ENCODE measurements around the gene ABHD6. TPM values are rescaled to one million over a fixed set of nuclear protein-coding genes. Genes with fewer than 3 reads are reported as not detected.

ABHD6 gene
- total RNA-seq, 1 donor from 2014 or later: 3.9 TPM

DNA sequence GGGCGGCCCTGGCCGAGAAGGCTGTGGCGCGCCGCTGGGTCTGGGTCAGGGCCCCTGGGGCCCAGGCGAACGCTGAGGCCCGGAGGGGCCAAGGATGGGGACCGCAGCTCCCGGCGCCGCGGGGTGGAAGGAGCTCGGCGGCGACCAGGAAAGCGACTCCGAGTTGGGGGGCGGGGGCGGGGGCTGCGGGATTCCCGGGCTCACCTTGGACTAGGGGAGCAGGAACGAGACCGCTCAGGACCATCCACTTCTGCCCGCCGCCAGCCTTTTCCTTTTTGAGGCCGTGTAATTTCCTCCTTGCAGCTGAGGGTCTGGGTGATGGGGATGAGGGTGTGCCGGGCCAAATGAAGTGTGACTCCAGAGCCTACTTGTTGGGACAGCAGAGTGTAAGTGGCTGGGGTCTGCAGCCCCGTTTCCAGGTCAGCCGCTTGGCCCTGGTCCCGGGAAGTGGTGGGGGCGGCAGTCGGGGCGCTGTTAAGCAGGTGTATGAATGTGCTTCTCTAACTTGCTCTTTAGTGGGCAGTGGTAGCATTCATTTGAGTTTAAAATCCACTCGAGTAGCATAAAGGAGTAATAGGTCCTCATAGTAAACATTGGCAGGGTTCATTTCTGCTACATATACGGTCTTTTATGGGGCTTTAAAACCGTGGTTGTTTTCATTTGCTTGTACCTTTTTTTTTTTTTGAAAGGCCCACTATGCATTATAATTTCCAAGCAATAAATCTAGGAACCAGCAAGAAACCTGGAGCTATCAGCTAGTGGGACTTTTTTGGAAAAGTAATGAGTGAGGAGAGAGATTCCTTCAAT is 95.8 kb downstream of the ABHD6 start:
- Histone ChIP-seq H2AFZ (ENCODE audit: low read depth, low read length) (peak overlapping the region; percentile 36), H3K79me2 (ENCODE audit: insufficient read depth, low read length) (peaks cover 39% of the 10 kb centered on the region), H3K9ac (ENCODE audit: low read length) (peak overlapping the region; percentile 87), H3K4me1 (ENCODE audit: insufficient read depth, low read length) (peaks cover 24% of the 10 kb centered on the region), H4K20me1 (ENCODE audit: insufficient read depth, low read length) (peaks cover 5% of the 10 kb centered on the region), H3K4me2 (ENCODE audit: low read length) (peak overlapping the region; percentile 97), H3K9me3 (ENCODE audit: insufficient read depth, low read depth, low read length) (no peaks in the 10 kb centered on the region), H3K27me3 (ENCODE audit: insufficient read depth, low read length) (no peaks in the 10 kb centered on the region), H3K27ac (ENCODE audit: low read depth, low read length) (peak overlapping the region; percentile 54), H3K36me3 (ENCODE audit: insufficient read depth, low read length) (no peaks in the 10 kb centered on the region), H3K4me3 (ENCODE audit: insufficient read depth, low read depth, low read length) (peak overlapping the region; percentile 79)
- Mint-ChIP-seq H3K4me3 (ENCODE audit: unreplicated experiment) (peak overlapping the region; percentile 99), H3K4me1 (ENCODE audit: low read depth, unreplicated experiment) (peaks cover 18% of the 10 kb centered on the region), H3K36me3 (ENCODE audit: low read depth, unreplicated experiment) (no peaks in the 10 kb centered on the region), H3K27me3 (ENCODE audit: low read depth, unreplicated experiment) (peaks cover 5% of the 10 kb centered on the region), H3K27ac (ENCODE audit: unreplicated experiment) (no peak overlapping the region), H3K9me3 (ENCODE audit: unreplicated experiment) (no peaks in the 10 kb centered on the region)
- DNase-seq (ENCODE audit: low read depth) (no peak), FAIRE-seq (no peak)
- TF ChIP-seq EZH2 (IDR thresholded peaks at IDR 0.05; ENCODE audit: insufficient read depth, low read length): no peak
- TF ChIP-seq, protein P1, sequence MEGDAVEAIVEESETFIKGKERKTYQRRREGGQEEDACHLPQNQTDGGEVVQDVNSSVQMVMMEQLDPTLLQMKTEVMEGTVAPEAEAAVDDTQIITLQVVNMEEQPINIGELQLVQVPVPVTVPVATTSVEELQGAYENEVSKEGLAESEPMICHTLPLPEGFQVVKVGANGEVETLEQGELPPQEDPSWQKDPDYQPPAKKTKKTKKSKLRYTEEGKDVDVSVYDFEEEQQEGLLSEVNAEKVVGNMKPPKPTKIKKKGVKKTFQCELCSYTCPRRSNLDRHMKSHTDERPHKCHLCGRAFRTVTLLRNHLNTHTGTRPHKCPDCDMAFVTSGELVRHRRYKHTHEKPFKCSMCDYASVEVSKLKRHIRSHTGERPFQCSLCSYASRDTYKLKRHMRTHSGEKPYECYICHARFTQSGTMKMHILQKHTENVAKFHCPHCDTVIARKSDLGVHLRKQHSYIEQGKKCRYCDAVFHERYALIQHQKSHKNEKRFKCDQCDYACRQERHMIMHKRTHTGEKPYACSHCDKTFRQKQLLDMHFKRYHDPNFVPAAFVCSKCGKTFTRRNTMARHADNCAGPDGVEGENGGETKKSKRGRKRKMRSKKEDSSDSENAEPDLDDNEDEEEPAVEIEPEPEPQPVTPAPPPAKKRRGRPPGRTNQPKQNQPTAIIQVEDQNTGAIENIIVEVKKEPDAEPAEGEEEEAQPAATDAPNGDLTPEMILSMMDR (IDR thresholded peaks at IDR 0.05; ENCODE audit: insufficient read depth, low read depth, low read length): no peak

DNA sequence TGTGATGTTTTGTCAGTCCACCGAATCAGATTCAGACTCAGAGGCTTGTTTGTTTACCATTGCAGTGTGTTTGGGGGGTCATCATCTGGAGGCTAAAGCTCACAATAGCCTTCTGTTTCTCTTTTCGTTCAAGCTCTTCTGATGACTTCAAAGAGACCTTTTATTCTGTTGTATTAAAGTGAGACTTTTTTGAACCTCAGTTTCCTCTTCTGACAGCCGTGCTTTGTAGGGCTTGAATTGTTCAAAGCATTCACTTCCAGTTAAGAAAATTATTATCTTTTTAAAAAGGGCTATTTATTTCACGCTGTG is 96.4 kb downstream of the ABHD6 start:
- H3K9me3 ChIP-seq (ENCODE audit: insufficient read depth, low read depth, low read length): no peaks in the 10 kb centered on the region
- peak overlapping the region; percentile 99 for H3K4me3 Mint-ChIP-seq (ENCODE audit: unreplicated experiment)
- TF ChIP-seq, protein P1 (IDR thresholded peaks at IDR 0.05; ENCODE audit: insufficient read depth, low read depth, low read length): no peak
- TF ChIP-seq EZH2 (IDR thresholded peaks at IDR 0.05; ENCODE audit: insufficient read depth, low read length): no peak
- FAIRE-seq (no peak), DNase-seq (ENCODE audit: low read depth) (no peak)
- H2AFZ ChIP-seq (ENCODE audit: low read depth, low read length): no peak overlapping the region
- no peak overlapping the region for H3K27ac Mint-ChIP-seq (ENCODE audit: unreplicated experiment)
- peaks cover 39% of the 10 kb centered on the region for H3K79me2 ChIP-seq (ENCODE audit: insufficient read depth, low read length)
- no peak overlapping the region for H3K27ac ChIP-seq (ENCODE audit: low read depth, low read length)
- H3K36me3 ChIP-seq (ENCODE audit: insufficient read depth, low read length): no peaks in the 10 kb centered on the region
- H3K27me3 Mint-ChIP-seq (ENCODE audit: low read depth, unreplicated experiment): peaks cover 3% of the 10 kb centered on the region
- H3K9ac ChIP-seq (ENCODE audit: low read length): peak overlapping the region; percentile 87
- no peaks in the 10 kb centered on the region for H3K9me3 Mint-ChIP-seq (ENCODE audit: unreplicated experiment)
- no peaks in the 10 kb centered on the region for H3K27me3 ChIP-seq (ENCODE audit: insufficient read depth, low read length)
- H3K4me2 ChIP-seq (ENCODE audit: low read length): peak overlapping the region; percentile 97
- peaks cover 5% of the 10 kb centered on the region for H4K20me1 ChIP-seq (ENCODE audit: insufficient read depth, low read length)
- peaks cover 24% of the 10 kb centered on the region for H3K4me1 ChIP-seq (ENCODE audit: insufficient read depth, low read length)
- H3K4me3 ChIP-seq (ENCODE audit: insufficient read depth, low read depth, low read length): peak overlapping the region; percentile 79
- H3K36me3 Mint-ChIP-seq (ENCODE audit: low read depth, unreplicated experiment): peaks cover 1% of the 10 kb centered on the region
- peaks cover 18% of the 10 kb centered on the region for H3K4me1 Mint-ChIP-seq (ENCODE audit: low read depth, unreplicated experiment)

DNA sequence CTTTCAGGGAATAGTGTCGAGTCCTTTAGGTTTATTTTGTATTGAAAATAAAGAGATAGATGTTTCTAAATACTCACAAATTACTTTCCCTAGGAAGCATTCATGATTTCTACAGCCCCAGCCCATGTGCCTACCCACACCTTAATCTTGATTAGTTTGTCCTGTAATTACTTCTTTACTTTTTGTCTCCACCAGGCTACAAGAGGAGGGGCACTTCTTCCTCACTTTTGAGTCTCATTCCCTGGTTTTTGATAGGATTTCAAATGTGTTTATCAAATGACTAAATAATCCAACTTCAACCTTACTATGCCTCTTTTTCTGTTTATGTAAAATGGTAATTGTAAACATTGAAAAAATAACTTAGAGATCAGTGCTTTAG is 96.9 kb downstream of the ABHD6 start:
- Histone ChIP-seq H3K79me2 (ENCODE audit: insufficient read depth, low read length) (peaks cover 39% of the 10 kb centered on the region), H2AFZ (ENCODE audit: low read depth, low read length) (no peak overlapping the region), H4K20me1 (ENCODE audit: insufficient read depth, low read length) (peaks cover 5% of the 10 kb centered on the region), H3K9me3 (ENCODE audit: insufficient read depth, low read depth, low read length) (no peaks in the 10 kb centered on the region), H3K4me1 (ENCODE audit: insufficient read depth, low read length) (peaks cover 24% of the 10 kb centered on the region), H3K27ac (ENCODE audit: low read depth, low read length) (peak overlapping the region; percentile 80), H3K9ac (ENCODE audit: low read length) (peak overlapping the region; percentile 87), H3K36me3 (ENCODE audit: insufficient read depth, low read length) (no peaks in the 10 kb centered on the region), H3K4me2 (ENCODE audit: low read length) (peak overlapping the region; percentile 97), H3K27me3 (ENCODE audit: insufficient read depth, low read length) (no peaks in the 10 kb centered on the region), H3K4me3 (ENCODE audit: insufficient read depth, low read depth, low read length) (peak overlapping the region; percentile 44)
- no peak for DNase-seq (ENCODE audit: low read depth)
- H3K36me3 Mint-ChIP-seq (ENCODE audit: low read depth, unreplicated experiment): peaks cover 2% of the 10 kb centered on the region
- H3K4me3 Mint-ChIP-seq (ENCODE audit: unreplicated experiment): peak overlapping the region; percentile 30
- H3K9me3 Mint-ChIP-seq (ENCODE audit: unreplicated experiment): no peaks in the 10 kb centered on the region
- H3K27me3 Mint-ChIP-seq (ENCODE audit: low read depth, unreplicated experiment): peaks cover 2% of the 10 kb centered on the region
- H3K4me1 Mint-ChIP-seq (ENCODE audit: low read depth, unreplicated experiment): peaks cover 18% of the 10 kb centered on the region
- H3K27ac Mint-ChIP-seq (ENCODE audit: unreplicated experiment): peak overlapping the region; percentile 42
- FAIRE-seq: no peak
- TF ChIP-seq EZH2 (IDR thresholded peaks at IDR 0.05; ENCODE audit: insufficient read depth, low read length): no peak
- TF ChIP-seq, protein P1 (IDR thresholded peaks at IDR 0.05; ENCODE audit: insufficient read depth, low read depth, low read length): no peak
